Prostate gland (tissue), 2 donors: ENCODE data around the gene BCAS3.

Experiments used
- CTCF ChIP-seq, 4 experiments: fragments of 200-600 bp in 2 of 4; fragments of 450-650 bp in 2 of 4; sonication (generic) in 2 of 4; IDR thresholded peaks; 1 replicate in 3 of 4; 2 replicates in 1 of 4; pipeline ENCODE4 v1.5.1; 2016 to 2019; ENCODE audit warnings: antibody characterized with exemption in 4 of 4, mild to moderate bottlenecking in 2 of 4, moderate library complexity in 2 of 4
- POLR2A ChIP-seq: fragments of 450-650 bp; IDR thresholded peaks from one replicate; pipeline ENCODE4 v1.6.1; 2016; ENCODE audit warnings: antibody characterized with exemption, mild to moderate bottlenecking

- TF ChIP-seq CTCF (IDR thresholded peaks at IDR 0.05) = no peak
- TF ChIP-seq POLR2A = no peak
Observed at GRCh38 chr17:61321344-61321743, 643.7 kb downstream of the BCAS3 start.
